ENCODE data around the gene NAT14. TPM values are rescaled to one million over a fixed set of nuclear protein-coding genes. Genes with fewer than 3 reads are reported as not detected.

The NAT14 gene
- total RNA-seq, 1 donor from 2014 or later = 11.4 TPM

DNA sequence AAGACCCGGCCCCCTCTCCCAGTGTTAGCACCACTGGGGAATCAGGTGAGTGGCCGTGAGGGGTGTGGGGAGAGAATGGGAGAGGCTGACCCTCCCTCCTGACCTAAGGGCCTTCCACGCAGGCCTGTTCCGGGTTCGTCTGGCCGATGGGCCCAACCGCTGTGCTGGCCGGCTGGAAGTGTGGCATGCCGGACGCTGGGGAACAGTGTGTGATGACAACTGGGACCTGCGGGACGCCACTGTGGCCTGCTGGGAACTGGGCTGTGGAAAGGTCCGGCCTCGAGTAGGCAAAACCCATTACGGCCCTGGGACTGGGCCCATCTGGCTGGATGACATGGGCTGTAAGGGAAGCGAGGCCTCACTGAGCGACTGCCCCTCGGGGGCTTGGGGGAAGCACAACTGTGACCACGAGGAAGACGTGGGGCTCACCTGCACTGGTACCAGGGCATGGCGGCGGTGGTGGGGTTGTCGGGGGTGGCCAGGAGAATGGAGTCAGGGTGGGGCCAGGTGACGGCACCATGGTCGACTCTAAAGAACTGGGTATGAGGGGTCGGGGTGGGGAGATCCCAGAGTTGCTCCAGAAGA lies 15.5 kb downstream of the NAT14 start:
- intact Hi-C loops (cut with micrococcal nuclease) = loop anchor here (5.0 kb wide), 2 partner anchors 113 to 618 kb away; partner anchors contain the start of gene RPL28

GRCh38 chr19:55502197-55502952 lies 17.4 kb downstream of the NAT14 start:
- intact Hi-C loops (cut with micrococcal nuclease) = loop anchor here (2.0 to 5.0 kb wide), 4 partner anchors 26 to 620 kb away; partner anchors contain the start of genes RPL28 and ZNF628

DNA sequence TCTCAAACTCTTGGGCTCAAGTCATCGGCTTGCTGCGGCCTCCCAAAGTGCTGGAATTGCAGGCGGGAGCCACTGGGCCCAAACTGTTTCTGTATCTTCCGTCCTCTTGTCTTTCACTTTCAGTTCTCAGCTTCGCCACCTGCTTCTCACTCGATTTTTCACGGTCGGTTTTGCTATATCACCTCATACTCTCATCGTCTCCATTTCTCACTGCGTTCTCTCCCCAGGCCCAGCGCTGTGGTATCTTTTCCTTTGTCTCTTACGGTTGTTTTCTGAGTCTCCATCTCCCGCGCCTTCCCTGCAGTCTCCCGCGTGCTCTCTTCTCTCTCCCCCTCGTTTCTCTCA lies 18.1 kb downstream of the NAT14 start:
- intact Hi-C loops (cut with micrococcal nuclease) = loop anchor here (1.0 to 5.0 kb wide), 9 partner anchors 26 to 621 kb away; partner anchors contain the start of genes ISOC2, KMT5C, PPP6R1 and RPL28

- intact Hi-C loops (cut with micrococcal nuclease) = loop anchor here (1.0 to 5.0 kb wide), 9 partner anchors 27 to 621 kb away; partner anchors contain the start of genes ISOC2, KMT5C, PPP6R1 and RPL28
Measured at GRCh38 chr19:55503502-55504251, 18.7 kb downstream of the NAT14 start.

DNA sequence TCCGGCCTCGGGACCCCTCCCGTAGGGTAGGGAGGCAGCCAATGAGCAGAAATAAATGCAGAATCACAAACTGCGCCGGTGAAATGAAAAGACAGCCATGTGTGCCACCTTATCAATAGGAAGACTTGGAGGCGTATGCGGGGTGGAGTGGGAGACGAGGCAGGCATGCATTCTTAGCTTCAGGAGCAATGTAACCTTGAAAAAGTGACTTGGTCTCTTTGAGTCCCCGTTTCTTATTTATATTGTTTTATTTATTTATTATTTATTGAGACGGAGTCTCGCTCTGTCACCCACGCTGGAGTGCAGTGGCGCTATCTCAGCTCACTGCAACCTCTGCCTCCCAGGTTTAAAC lies 19.2 kb downstream of the NAT14 start:
- intact Hi-C loops (cut with micrococcal nuclease) = loop anchor here (5.0 kb wide), 2 partner anchors 117 to 622 kb away; partner anchors contain the start of gene RPL28

DNA sequence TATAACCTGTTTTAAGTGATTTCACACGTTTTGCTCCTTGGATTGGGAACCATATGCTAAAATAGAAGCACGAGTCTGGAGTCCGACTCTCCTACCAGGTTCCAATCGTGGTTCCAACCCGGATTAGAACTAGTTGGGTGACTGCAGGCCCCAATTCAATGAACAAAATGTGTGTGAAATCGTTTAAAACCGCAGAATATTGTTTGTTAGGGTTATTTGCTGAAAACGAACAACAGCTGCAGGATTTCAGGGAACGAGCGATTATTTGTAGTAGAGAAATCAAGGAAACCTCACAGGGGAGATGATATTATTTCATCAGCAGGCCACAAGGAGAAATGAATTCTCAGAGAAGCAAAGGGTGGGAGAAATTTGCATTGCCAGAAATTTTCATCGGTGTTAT lies 20.0 kb downstream of the NAT14 start:
- intact Hi-C loops (cut with micrococcal nuclease) = loop anchor here (5.0 kb wide), 2 partner anchors 118 to 623 kb away; partner anchors contain the start of gene RPL28

GRCh38 chr19:55508120-55508519 lies 23.1 kb downstream of the NAT14 start:
- intact Hi-C loops (cut with micrococcal nuclease) = no loop called here

- intact Hi-C loops (cut with micrococcal nuclease) = loop anchor here (1.0 kb wide), 6 partner anchors 70 to 454 kb away; partner anchors contain the start of genes FIZ1, RDH13 and ZNF784
Measured at GRCh38 chr19:55516878-55517620, 32.1 kb downstream of the NAT14 start.

DNA sequence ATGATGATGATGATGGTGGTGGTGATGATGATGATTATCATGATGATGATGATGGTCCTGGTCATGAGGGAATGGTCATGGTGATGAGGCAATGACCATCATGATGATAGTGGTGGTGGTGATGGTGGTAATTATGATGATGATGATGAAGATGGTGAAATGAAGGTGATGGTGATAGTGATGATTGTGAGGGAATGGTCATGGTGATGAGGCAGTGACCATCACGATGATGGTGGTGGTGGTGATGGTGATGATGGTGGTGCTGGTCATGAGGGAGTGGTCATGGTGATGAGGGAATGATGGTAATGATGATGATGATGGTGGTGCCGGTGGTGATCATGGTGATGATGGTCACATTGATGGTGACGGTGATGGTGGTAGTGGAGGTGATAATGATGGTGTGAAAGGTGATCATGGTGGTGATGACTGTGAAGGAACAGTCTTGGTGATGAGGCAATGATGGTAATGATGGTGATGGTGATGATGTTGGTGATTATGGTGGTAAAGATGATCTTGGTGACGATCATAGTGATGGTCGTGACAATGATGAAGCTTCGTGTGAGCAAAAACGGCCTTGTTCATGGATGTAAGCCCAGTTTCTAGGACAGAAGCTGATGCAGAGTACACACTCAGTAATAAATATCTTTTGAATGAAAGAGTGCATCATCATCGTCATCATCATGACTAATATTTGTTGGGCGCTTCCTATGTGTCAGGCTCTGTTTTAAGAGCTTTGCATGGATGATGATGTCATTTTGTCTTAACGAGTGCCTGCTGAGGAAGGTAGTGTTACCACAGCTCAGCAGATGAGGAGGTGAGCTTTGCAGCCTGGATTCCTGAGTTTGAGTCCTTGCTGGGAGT lies 34.7 kb downstream of the NAT14 start:
- intact Hi-C loops (cut with micrococcal nuclease) = no loop called here

DNA sequence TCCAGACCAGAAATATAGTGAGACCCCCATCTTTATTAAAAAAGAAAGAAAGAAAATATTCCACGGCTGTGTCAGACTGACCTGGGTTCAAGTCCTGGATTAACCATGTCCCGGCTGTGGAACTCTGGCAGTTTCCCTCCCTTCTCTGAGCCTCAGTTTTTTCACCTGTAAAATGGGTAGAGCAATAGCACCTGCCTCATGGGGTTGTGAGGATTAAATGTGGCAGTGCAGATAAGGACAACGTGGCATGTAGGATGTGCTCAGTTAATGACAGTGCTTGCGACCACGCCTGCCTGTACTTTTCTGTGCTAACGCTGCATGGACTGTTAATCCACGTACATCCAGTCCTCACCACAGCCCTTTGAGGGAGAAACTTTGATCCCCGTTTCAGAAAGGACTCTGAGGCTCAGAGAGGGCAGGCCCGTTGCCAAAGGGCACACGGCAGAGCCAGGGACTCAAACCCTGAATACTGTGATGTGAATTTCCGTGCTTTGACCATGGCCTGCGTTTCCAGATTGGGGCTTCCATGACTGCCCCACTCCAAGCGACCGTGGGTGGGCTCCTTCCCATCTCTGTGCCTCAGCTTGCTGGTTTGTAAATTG lies 35.8 kb downstream of the NAT14 start:
- intact Hi-C loops (cut with micrococcal nuclease) = no loop called here

DNA sequence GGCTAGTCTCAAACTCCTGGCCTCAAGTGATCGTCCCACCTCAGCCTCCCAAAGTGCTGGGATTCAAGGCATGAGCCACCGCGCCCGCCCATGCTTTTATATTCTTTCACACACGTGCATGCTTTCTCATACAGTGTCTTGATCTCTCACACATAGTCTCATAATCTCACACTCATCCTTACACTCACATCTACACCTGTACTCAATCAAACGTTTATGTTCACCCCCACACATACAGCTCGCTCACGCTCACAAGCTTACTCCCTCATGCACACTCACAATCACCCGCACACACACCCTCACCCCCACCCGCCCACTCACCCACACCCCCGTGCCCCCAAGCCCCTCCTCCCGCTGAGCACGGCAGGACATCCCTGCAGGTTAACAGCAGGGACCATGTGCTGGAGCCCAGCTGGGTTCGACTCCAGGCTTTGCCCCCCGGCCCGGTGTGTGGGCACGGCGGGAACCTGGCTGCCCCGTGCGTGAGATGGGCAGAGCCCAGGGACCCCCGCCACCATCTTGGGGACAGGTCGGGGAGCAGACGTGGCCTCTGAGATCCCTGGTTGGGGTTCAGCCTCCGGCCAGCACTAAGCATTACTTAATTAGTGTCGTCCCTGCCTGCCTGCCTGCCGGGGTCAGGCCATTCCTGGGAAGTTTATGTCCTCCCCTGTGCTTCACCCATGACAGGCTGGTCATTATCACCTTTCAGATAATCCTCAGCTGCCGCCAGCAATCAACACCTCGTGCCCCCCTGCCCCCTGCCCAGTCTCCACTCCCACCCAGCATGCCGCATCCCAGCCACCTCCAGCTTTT lies 40.5 kb downstream of the NAT14 start:
- intact Hi-C loops (cut with micrococcal nuclease) = no loop called here

DNA sequence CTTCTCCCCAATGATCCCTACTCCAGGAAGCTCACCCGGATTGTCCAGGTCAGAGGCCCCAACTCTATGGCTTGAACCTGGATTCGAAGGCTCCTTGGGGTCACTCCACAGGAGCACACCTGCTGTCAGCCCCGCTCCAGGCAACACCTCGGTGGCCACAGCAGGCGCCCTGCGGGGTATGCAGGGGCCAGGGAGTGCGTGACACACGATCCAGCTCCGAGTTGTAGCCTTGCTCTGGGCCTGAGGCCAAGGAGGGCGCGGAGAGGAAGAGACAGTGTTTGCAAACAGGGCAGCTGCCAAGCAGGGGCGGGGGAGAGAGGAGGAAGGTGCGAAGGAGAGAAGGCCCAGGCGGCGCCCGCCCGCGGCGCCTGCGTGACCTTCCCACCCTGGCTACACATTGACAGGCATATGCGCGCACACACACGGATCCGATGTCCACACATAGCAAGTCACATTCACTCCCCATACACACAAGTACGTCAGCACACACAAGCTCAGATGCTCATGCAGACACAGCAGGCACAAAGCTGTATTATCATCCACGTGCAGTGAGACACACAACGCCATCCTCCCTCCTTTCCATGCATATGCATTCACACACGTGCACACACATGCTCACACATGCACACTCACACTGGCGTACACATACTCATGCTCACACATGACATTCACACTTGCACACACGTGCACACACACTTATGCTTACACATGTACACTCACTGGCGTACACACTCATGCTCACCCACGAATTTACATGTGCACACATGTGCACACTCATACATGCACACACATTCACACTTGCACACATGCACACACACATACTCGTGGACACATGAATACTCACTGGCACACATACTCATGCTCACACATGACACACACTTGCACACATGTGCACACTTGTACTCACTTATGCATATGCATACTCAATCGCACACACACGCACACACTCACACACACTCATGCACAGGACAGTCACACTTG lies 41.5 kb downstream of the NAT14 start:
- intact Hi-C loops (cut with micrococcal nuclease) = no loop called here

DNA sequence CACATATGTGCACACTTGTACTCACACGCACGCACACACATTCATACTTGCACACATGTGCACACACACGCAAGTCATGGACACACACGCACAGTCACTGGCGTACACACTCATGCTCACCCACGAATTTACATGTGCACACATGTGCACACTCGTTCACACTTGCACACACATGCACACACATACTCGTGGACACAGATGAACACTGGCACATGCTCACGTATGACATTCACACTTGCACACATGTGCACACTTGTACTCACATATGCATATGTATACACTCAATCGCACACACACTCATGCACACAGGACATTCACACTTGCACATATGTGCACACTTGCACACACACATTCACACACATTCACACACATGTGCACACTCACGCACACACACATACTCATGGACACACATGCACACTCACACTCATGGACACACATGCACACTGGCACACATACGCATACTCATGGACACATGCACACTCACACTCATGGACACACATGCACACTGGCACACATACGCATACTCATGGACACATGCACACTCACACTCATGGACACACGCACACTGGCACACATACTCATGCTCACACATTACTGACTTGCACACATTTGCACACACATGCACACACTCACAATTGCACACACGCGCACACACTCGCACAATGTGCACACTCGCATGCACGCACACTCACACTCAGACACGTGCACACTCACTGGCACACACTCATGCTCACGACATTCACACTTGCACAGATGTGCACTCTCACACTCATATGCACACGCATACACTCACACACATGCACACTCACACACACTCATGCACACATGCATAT lies 42.4 kb downstream of the NAT14 start:
- intact Hi-C loops (cut with micrococcal nuclease) = no loop called here

- intact Hi-C loops (cut with micrococcal nuclease) = no loop called here
Measured at GRCh38 chr19:55528030-55528803, 43.2 kb downstream of the NAT14 start.

DNA sequence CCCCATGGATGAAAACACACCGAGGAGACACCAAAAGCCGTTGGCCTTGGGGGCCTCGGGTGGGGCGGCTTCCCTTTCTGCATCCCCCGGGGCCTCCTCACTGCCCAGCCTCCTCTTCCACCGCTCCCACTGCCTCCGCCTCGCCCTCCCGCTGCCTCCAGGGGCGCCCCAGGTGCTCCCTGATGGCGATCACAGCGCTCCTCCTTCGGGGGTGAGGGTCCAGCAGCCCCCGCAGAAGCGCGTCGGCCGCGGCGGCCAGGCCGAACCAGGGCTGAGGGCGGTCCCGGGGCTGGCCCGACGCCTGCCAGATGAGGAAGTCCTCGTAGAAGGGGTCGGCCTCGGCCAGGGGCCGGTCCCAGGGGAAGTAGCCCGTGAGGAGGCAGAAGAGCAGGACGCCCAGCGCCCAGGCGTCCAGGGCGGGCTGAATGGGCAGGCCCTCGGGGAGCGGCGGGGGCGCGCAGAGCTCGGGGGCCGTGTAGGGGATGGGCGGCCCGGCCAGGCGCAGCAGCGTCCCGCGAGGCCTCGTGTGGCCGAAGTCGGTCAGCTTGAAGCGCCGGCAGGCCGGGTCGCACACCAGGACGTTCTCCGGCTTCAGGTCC lies 44.7 kb downstream of the NAT14 start:
- intact Hi-C loops (cut with micrococcal nuclease) = no loop called here

- intact Hi-C loops (cut with micrococcal nuclease) = no loop called here
Measured at GRCh38 chr19:55530996-55531395, 46.0 kb downstream of the NAT14 start.

Measured in T-helper 1 cell treated with Interleukin-12 subunit alpha and Interleukin-12 subunit beta and Interleukin-4 antibody, amounts not matched to agents 30 ng/mL and 1 ng/mL, for 36 hours (primary cell).